OCI-LY3 (cell line): ENCODE measurements around the gene RGSL1.

Source experiments
- H2AFZ ChIP-seq: fragments of 200-600, 300-600 bp; shearing (Covaris generic); 2 replicates; pipeline ENCODE4 v1.6.0; 2014; ENCODE audit warnings: antibody characterized with exemption, low read depth, low read length
- H3K27ac ChIP-seq: fragments of 200-600, 300-600 bp; sonication (generic); 2 replicates; pipeline ENCODE4 v1.5.1; 2014; ENCODE audit warnings: mild to moderate bottlenecking, low read length, moderate library complexity, mixed read lengths
- H3K27me3 ChIP-seq: fragments of 200-600, 300-600 bp; sonication (generic); 2 replicates; pipeline ENCODE4 v1.6.1; 2014; ENCODE audit warnings: low read depth, low read length, mixed read lengths
- H3K36me3 ChIP-seq: fragments of 200-600, 300-600 bp; sonication (generic); replicated peaks from 2 replicates; pipeline ENCODE3; 2014; ENCODE audit warnings: low read depth, low read length, mixed read lengths
- H3K4me1 ChIP-seq: fragments of 300-600, 200-600 bp; sonication (generic); 2 replicates; pipeline ENCODE4 v1.6.1; 2014; ENCODE audit warnings: low read length, mixed read lengths
- H3K4me2 ChIP-seq: fragments of 200-600, 300-600 bp; sonication (generic); 2 replicates; pipeline ENCODE4 v1.6.1; 2014; ENCODE audit warnings: low read length, mixed read lengths
- H3K4me3 ChIP-seq: fragments of 300-600, 200-600 bp; sonication (generic); 2 replicates; pipeline ENCODE4 v1.5.1; 2014; ENCODE audit warnings: antibody characterized with exemption, mild to moderate bottlenecking, low read length, moderate library complexity
- H3K79me2 ChIP-seq: fragments of 300-600, 200-600 bp; shearing (Covaris generic); 2 replicates; pipeline ENCODE4 v1.6.1; 2014; ENCODE audit warnings: mild to moderate bottlenecking, low read length, mixed read lengths
- H3K9ac ChIP-seq: fragments of 300-600, 200-600 bp; shearing (Covaris generic); 2 replicates; pipeline ENCODE4 v1.6.0; 2014; ENCODE audit warnings: mild to moderate bottlenecking, low read length, moderate library complexity
- H3K9me3 ChIP-seq: fragments of 200-600, 300-600 bp; shearing (Covaris generic); 2 replicates; pipeline ENCODE4 v1.6.1; 2014; ENCODE audit warnings: low read length, mixed read lengths; ENCODE audit not compliant: insufficient read depth
- H4K20me1 ChIP-seq: fragments of 200-600, 300-600 bp; sonication (generic); 2 replicates; pipeline ENCODE4 v1.6.1; 2016; ENCODE audit warnings: low read length, mixed read lengths; ENCODE audit not compliant: insufficient read depth
- CTCF ChIP-seq: fragments of 200-600, 300-600 bp; sonication (generic); IDR thresholded peaks from 2 replicates; pipeline ENCODE4 v1.5.1; 2014; ENCODE audit warnings: antibody characterized with exemption, low read length, low read depth
- EZH2phosphoT487 ChIP-seq: fragments of 200-600 bp; shearing (Covaris generic); IDR thresholded peaks from 2 replicates; pipeline ENCODE4 v1.6.1; 2018; ENCODE audit warnings: antibody characterized with exemption, mixed run types, low read depth

The RGSL1 gene

GRCh38 chr1:182533896-182534295 lies 84.0 kb downstream of the RGSL1 start:
- Histone ChIP-seq H2AFZ (no peak overlapping the region), H4K20me1 (no peaks in the 10 kb centered on the region), H3K4me2 (no peak overlapping the region), H3K4me3 (no peak overlapping the region), H3K9me3 (0 out of 2 replicates have a peak, but pooled peaks cover 3% of the 10 kb centered on the region), H3K9ac (no peak overlapping the region), H3K4me1 (no peaks in the 10 kb centered on the region), H3K36me3 (peaks cover 2% of the 10 kb centered on the region), H3K27me3 (no peaks in the 10 kb centered on the region), H3K79me2 (no peaks in the 10 kb centered on the region), H3K27ac (no peak overlapping the region)
- TF ChIP-seq EZH2phosphoT487 = no peak
- TF ChIP-seq CTCF = no peak

GRCh38 chr1:182549346-182549745 lies 99.4 kb downstream of the RGSL1 start:
- Histone ChIP-seq H3K4me1 (peaks cover 31% of the 10 kb centered on the region), H3K9me3 (no peaks in the 10 kb centered on the region), H3K4me2 (no peak overlapping the region), H3K79me2 (no peaks in the 10 kb centered on the region), H3K27me3 (no peaks in the 10 kb centered on the region), H3K36me3 (no peaks in the 10 kb centered on the region), H3K27ac (no peak overlapping the region), H3K9ac (no peak overlapping the region), H2AFZ (no peak overlapping the region), H4K20me1 (no peaks in the 10 kb centered on the region), H3K4me3 (no peak overlapping the region)
- no peak for TF ChIP-seq EZH2phosphoT487
- no peak for TF ChIP-seq CTCF

- Histone ChIP-seq H3K27ac (no peak overlapping the region), H3K79me2 (no peaks in the 10 kb centered on the region), H3K4me3 (no peak overlapping the region), H3K27me3 (no peaks in the 10 kb centered on the region), H3K36me3 (no peaks in the 10 kb centered on the region), H3K4me2 (no peak overlapping the region), H3K9ac (no peak overlapping the region), H4K20me1 (no peaks in the 10 kb centered on the region), H2AFZ (no peak overlapping the region), H3K4me1 (peaks cover 31% of the 10 kb centered on the region), H3K9me3 (no peaks in the 10 kb centered on the region)
- TF ChIP-seq CTCF (no peak), EZH2phosphoT487 (no peak)
Observed at GRCh38 chr1:182549811-182550210, 99.9 kb downstream of the RGSL1 start.

- no peak overlapping the region; the same call in 1 of the 2 replicates for H3K9ac ChIP-seq
- H3K4me3 ChIP-seq = peak overlapping the region; percentile 38
- no peaks in the 10 kb centered on the region for H3K27me3 ChIP-seq
- H3K4me2 ChIP-seq = peak overlapping the region; percentile 43
- peak overlapping the region; percentile 17; the same call in 1 of the 2 replicates for H3K27ac ChIP-seq
- no peaks in the 10 kb centered on the region for H4K20me1 ChIP-seq
- TF ChIP-seq EZH2phosphoT487 (no peak), CTCF (no peak)
- H3K9me3 ChIP-seq = no peaks in the 10 kb centered on the region
- no peak overlapping the region for H2AFZ ChIP-seq
- no peaks in the 10 kb centered on the region for H3K36me3 ChIP-seq
- no peaks in the 10 kb centered on the region for H3K79me2 ChIP-seq
- H3K4me1 ChIP-seq = peaks cover 31% of the 10 kb centered on the region
Observed at GRCh38 chr1:182552527-182552926, 102.6 kb downstream of the RGSL1 start.
